GM12891 (cell line): ENCODE data around the gene DDX52.

Source experiments
- DNase-seq: peaks from one replicate; pipeline ENCODE4 v3.0.0; 2011; ENCODE audit warnings: low spot score; ENCODE audit not compliant: insufficient read length
- FAIRE-seq: peaks from 2 replicates; lab custom pipeline; 2011; peaks lifted over from hg19 to GRCh38; lab: Jason Lieb, UNC
- PAX5 ChIP-seq: IDR thresholded peaks from 2 replicates; pipeline ENCODE4 v1.6.1; 2011; ENCODE audit warnings: low read length, moderate library complexity, mild to moderate bottlenecking; ENCODE audit not compliant: insufficient read depth, severe bottlenecking
- POLR2A ChIP-seq: IDR thresholded peaks from 2 replicates; pipeline ENCODE4 v1.6.1; 2011; ENCODE audit warnings: low read depth, low read length, control low read depth
- POLR2AphosphoS5 ChIP-seq: IDR thresholded peaks from 2 replicates; pipeline ENCODE4 v1.6.1; 2011; ENCODE audit warnings: low read depth, low read length, control low read depth
- POU2F2 ChIP-seq: IDR thresholded peaks from 2 replicates; pipeline ENCODE4 v1.6.1; 2011; ENCODE audit warnings: low read depth, mild to moderate bottlenecking, control low read depth, low read length, moderate library complexity
- SPI1 ChIP-seq: IDR thresholded peaks from 2 replicates; pipeline ENCODE4 v1.6.1; 2011; ENCODE audit warnings: low read depth, low read length, control low read depth
- TAF1 ChIP-seq: IDR thresholded peaks from 2 replicates; pipeline ENCODE4 v1.6.1; 2011; ENCODE audit warnings: low read depth, low read length, control low read depth

Gene DDX52

GRCh38 chr17:37562016-37562745, 81.1 kb downstream of the DDX52 start:
- DNase-seq (no peak), FAIRE-seq (no peak)
- TF ChIP-seq POLR2AphosphoS5 (no peak), SPI1 (no peak), POLR2A (no peak), TAF1 (no peak), PAX5 (no peak), POU2F2 (no peak)
